Ishikawa (cell line): ENCODE data around the gene AP3B1.

Experiments used
- CEBPB ChIP-seq: IDR thresholded peaks from 2 replicates; pipeline ENCODE4 v1.6.1; 2012
- CREB1 ChIP-seq: IDR thresholded peaks from 2 replicates; pipeline ENCODE4 v1.6.1; 2012; ENCODE audit warnings: low read depth
- EP300 ChIP-seq: IDR thresholded peaks from 2 replicates; pipeline ENCODE4 v1.6.1; 2012; ENCODE audit warnings: borderline replicate concordance
- FOXM1 ChIP-seq: IDR thresholded peaks from 2 replicates; pipeline ENCODE4 v1.6.1; 2012; ENCODE audit warnings: low read depth, borderline replicate concordance
- MAX ChIP-seq: IDR thresholded peaks from 2 replicates; pipeline ENCODE4 v1.6.1; 2012
- NFIC ChIP-seq: IDR thresholded peaks from 2 replicates; pipeline ENCODE4 v1.6.1; 2012
- RAD21 ChIP-seq: IDR thresholded peaks from 2 replicates; pipeline ENCODE4 v1.6.1; 2012; ENCODE audit warnings: low read depth
- REST ChIP-seq: IDR thresholded peaks from 2 replicates; pipeline ENCODE4 v1.6.1; 2012; ENCODE audit warnings: low read depth, mild to moderate bottlenecking
- TCF12 ChIP-seq: IDR thresholded peaks from 2 replicates; pipeline ENCODE4 v1.6.1; 2012; ENCODE audit warnings: low read depth
- YY1 ChIP-seq: IDR thresholded peaks from 2 replicates; pipeline ENCODE4 v1.6.1; 2012; ENCODE audit warnings: low read depth

GRCh38 chr5:77960863-77961396 lies 333.6 kb downstream of the AP3B1 start:
- TF ChIP-seq RAD21 (no peak), EP300 (no peak), CREB1 (no peak), TCF12 (no peak), MAX (no peak), NFIC (no peak), REST (no peak), YY1 (no peak), CEBPB (no peak), FOXM1 (no peak)
